ENCODE data around the gene HTRA3.

The HTRA3 gene

GRCh38 chr4:8265171-8265929 is 4.2 kb upstream of the HTRA3 start:
- DNase-seq (ENCODE audit: insufficient read length, low spot score) = no peak
- no peak for FAIRE-seq

- no peak for DNase-seq (ENCODE audit: insufficient read length, low spot score)
- no peak for FAIRE-seq
Measured at GRCh38 chr4:8266088-8266487, 3.5 kb upstream of the HTRA3 start.

GRCh38 chr4:8266508-8266907 is 3.0 kb upstream of the HTRA3 start:
- DNase-seq (ENCODE audit: insufficient read length, low spot score) (no peak), FAIRE-seq (no peak)

- FAIRE-seq (no peak), DNase-seq (ENCODE audit: insufficient read length, low spot score) (peak; percentile 87)
Measured at GRCh38 chr4:8267077-8267476, 2.5 kb upstream of the HTRA3 start.

- FAIRE-seq (no peak), DNase-seq (ENCODE audit: insufficient read length, low spot score) (no peak)
Measured at GRCh38 chr4:8268211-8268610, 1.3 kb upstream of the HTRA3 start.

GRCh38 chr4:8268901-8269534 is 536 bp upstream of the HTRA3 start:
- no peak for DNase-seq (ENCODE audit: insufficient read length, low spot score)
- FAIRE-seq = no peak

GRCh38 chr4:8270418-8270771 is 841 bp downstream of the HTRA3 start:
- FAIRE-seq (no peak), DNase-seq (ENCODE audit: insufficient read length, low spot score) (no peak)

GRCh38 chr4:8270912-8271815 is 1.6 kb downstream of the HTRA3 start:
- FAIRE-seq (no peak), DNase-seq (ENCODE audit: insufficient read length, low spot score) (no peak)

GRCh38 chr4:8271821-8272220 is 2.3 kb downstream of the HTRA3 start:
- no peak for FAIRE-seq
- DNase-seq (ENCODE audit: insufficient read length, low spot score) = no peak

- no peak for DNase-seq (ENCODE audit: insufficient read length, low spot score)
- FAIRE-seq = no peak
Measured at GRCh38 chr4:8272472-8273428, 3.2 kb downstream of the HTRA3 start.

GRCh38 chr4:8273450-8273849 is 3.9 kb downstream of the HTRA3 start:
- DNase-seq (ENCODE audit: insufficient read length, low spot score) = no peak
- FAIRE-seq = no peak

- no peak for DNase-seq (ENCODE audit: insufficient read length, low spot score)
- FAIRE-seq = no peak
Measured at GRCh38 chr4:8274066-8274652, 4.6 kb downstream of the HTRA3 start.

GRCh38 chr4:8274765-8275547 is 5.4 kb downstream of the HTRA3 start:
- DNase-seq (ENCODE audit: insufficient read length, low spot score) = no peak
- no peak for FAIRE-seq

- FAIRE-seq = no peak
- DNase-seq (ENCODE audit: insufficient read length, low spot score) = no peak
Measured at GRCh38 chr4:8275548-8275910, 6.0 kb downstream of the HTRA3 start.

GRCh38 chr4:8276358-8277240 is 7.0 kb downstream of the HTRA3 start:
- FAIRE-seq (no peak), DNase-seq (ENCODE audit: insufficient read length, low spot score) (no peak)

- no peak for FAIRE-seq
- DNase-seq (ENCODE audit: insufficient read length, low spot score) = no peak
Measured at GRCh38 chr4:8277356-8278008, 7.9 kb downstream of the HTRA3 start.

GRCh38 chr4:8278009-8278395 is 8.4 kb downstream of the HTRA3 start:
- FAIRE-seq = no peak

More at GRCh38 chr4:8278009-8278395, 8.4 kb downstream of the HTRA3 start:
- no peak for DNase-seq (ENCODE audit: insufficient read length, low spot score)

Data from GM19239 (cell line).